Hindlimb muscle (tissue), 1 donor: Measurements from ENCODE around the gene TTI1. TPM values are rescaled to one million over a fixed set of nuclear protein-coding genes. Genes with fewer than 3 reads are reported as not detected.
"Not testable (repeated sequence)": the region's sequence is repeated elsewhere in the genome, so short reads cannot be mapped to it uniquely, and the experiment has no call there.

ENCODE experiments used
- DNase-seq: peaks from one replicate; pipeline ENCODE4 v3.0.0-alpha.2; 2013
- polyA plus RNA-seq: library from polyadenylated mRNA; unstranded; fragments of 120-200 nt; gene quantifications from one replicate; pipeline ENCODE4 v1.2.1, GENCODE V29; 2013; ENCODE audit not compliant: insufficient read length

TTI1 gene
- polyA plus RNA-seq, 1 donor = 17.4 TPM

- no peak for DNase-seq
Observed at GRCh38 chr20:38054647-38055046, 21.4 kb upstream of the TTI1 start.

GRCh38 chr20:38052870-38053269 is 19.6 kb upstream of the TTI1 start:
- DNase-seq = no peak

DNA sequence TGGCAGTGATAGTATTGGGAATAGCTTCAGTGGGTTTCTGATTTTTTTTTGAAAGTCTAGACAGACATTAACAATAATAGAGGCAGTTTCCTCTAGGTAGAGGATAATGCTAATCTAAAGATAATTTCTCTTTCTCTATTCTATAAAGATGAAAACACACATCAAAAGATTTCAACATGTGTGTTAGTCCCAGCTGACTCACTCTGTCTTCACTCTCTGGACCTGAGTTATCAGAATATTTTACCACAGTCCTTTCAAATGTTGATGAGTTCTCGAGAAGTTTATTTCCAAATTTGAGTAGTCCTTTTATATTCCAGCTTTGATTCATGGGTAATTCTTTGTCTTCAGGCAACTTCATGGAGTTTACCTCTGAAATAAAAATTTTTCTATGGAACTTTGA is 17.4 kb upstream of the TTI1 start:
- no peak for DNase-seq

DNA sequence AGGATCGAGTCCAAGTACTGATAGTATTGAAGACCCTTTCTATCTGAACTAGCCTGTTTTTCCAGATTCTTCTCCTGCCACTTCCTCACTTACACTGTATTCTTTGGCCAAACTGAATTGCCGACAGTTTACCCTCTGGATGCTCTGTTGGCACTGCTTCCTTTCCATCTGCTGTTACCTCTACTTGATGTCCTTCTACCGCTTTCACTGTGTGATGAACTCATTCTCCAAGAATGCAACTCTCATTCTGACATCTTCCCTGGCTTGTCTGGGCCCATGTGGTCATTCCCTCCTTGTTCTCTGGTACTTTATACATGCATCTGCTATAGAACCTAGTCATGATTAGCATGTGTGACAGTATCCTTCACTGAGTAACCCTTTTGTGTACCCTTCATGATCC is 16.5 kb upstream of the TTI1 start:
- DNase-seq = no peak

DNA sequence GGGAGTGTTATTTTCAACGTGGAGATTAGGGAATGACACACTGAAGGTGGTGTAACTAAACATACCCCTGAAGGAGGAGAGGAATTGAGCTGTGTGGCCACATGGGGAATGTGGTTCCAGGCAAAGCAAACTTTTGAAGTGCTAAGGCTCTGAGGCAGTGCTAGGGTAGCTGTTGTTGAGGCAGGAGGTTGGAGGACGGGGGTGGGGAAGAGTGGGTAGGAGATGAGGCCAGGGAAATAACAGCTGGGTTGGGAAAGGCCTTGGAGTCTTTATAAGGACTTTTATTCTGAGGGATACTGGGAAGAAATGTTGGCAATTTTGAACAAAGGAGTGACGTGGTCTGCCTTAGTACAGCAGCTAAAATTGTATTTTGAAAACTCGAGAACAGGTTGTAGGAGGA is 13.3 kb upstream of the TTI1 start:
- no peak for DNase-seq

- no peak for DNase-seq
Observed at GRCh38 chr20:38044685-38045084, 11.4 kb upstream of the TTI1 start.

GRCh38 chr20:38043512-38044300 is 10.4 kb upstream of the TTI1 start:
- no peak for DNase-seq

DNA sequence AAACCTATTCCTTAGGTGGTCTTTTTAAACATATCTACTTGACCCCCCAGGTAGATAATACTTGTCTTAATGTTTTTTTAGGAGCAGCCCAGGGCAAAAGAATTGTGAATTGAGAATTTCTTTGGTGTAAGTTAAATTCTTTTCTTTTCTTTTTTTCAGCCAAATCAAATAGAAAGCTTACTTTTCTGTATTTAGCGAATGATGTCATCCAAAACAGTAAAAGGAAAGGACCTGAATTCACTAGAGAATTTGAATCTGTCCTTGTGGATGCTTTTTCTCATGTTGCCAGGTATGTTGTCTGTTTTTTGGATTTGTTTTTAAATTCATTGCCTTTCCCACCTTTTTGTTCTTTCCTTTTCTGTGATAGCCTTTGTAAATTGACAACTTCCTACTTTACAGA is 7.0 kb upstream of the TTI1 start:
- no peak for DNase-seq

DNA sequence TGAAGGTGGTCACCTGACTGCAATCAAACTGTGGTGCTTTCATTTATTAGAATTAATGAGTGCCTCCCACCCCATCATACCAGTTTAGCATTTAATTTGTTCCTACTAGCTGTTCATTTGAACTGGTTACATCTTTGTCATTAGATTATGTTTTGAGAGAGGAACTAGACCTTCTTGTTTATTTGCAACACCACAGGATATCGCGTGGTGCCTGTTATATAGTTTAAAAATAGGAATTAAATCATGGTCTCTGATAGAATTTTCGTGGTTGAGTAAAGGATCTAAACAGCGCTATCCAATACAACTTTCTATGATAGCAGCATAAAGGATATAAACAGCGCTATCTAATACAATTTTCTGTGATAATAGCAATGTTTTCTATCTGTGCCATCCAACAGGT is 3.1 kb upstream of the TTI1 start:
- DNase-seq = no peak

DNA sequence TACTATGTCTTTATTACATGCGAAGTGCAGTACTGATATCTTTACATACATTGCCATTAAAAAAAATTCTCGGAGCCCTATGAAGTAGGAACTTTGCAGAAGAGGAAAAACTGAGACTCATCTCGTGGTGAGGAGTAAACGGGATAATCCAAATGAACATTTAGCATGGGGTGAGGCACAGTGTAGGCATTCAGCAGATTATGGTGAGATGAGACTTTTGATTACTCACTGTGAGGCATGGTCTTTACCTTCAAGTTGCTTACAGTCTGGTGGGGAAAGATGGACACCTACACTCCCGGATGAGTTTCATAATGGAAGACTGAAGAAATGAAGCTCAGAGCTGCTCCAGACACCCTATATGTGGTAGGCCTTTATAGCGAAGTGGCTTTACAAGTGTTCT is 1.7 kb upstream of the TTI1 start:
- DNase-seq = no peak

DNA sequence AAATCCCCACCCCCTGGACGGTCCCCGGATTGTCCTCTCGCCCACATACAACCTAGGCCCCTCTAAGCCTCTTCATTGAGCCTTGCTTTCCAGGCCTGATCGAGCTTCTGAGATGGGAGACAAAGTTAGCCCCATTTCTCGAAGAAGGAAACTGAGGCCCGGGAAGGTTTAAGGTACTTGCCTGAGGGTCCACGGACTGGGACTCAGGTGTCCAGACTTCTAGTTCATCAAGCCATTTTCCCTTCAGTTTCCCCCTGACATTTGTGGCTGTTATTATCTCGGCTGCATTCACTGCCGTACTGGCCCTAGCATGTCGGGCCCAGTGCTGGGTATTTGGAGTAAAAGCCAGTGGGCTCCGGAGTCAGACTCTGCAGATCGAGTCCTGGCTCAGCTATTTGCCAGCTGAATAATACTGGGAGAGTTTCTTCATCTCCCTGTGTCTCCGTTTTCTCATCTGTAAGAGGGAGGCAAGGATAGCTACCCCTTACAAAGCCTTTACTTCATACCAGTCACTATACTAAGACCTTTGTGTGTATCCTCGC is 923 bp upstream of the TTI1 start:
- DNase-seq = no peak

DNA sequence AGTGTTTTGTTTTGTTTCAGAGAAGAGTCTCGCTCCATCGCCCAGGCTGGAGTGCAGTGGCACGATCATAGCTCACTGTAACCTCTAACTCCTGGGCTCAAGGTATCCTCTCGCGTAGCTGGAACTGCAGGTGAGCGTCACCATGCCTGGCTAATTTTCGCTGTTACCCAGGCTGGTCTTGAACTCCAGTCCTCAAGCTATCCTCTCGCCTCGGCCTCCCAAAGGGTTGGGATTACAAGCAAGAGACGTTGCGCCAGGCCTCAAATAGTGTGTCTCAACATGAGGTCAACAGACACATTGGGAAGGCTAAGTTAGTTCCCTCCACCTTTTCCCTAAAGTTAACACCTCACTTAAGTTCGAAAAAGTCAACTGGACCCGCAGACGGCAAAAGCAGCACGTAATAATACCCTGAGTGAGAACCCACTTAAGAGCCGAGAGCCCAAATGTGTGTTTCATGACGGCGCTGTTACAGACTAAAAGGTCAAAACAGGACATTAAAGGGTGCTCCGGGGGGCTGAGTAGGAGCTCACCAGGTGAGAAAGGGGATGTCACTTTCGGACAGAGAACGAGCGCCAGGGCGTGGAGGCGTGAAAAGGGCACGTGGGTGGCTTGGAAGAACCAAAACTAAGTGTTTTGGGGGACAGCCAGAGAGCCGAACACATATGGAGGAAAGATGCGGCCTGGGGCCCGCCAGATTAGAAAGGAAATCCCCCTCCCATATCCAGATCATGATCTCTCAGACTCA is 499 bp downstream of the TTI1 start:
- no peak for DNase-seq

- no peak for DNase-seq
Observed at GRCh38 chr20:38031957-38032356, 1.3 kb downstream of the TTI1 start.

DNA sequence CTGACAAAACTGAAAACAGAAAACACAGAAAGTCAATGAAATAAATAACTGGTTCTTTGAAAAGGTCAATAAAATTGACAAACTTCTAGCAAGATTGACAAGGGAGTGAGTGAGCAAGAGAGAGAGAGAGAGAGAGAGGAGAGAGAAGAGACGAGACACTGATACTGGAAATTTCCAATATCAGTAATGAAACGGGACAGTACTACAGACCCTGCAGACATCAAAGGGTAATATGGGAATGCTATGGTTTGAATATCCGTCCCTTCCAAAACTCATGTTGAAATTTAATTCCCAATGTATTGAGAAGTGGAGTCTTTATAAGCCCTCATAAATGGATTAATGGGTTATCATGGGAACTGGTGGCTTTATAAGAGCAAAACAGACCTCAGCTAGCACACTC is 3.8 kb downstream of the TTI1 start:
- DNase-seq = no peak

DNA sequence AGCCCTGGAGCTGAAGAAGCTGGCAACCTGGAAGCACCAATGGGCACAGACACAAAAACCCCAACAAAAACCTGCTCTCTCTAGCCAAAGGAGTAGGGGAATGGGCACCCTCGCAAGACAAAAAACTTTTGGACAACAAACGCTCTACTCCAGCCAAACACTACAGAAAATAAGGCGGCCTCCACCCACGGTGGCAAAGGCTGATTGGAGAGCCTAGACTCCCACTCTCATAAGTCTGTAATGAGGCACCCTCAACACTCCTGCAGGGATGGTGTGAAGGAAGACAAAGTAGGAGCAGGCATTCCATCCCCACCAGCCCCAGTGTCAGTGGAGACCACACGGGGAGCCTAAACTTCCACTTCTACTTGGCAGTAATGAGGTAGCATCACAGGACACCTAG is 8.8 kb downstream of the TTI1 start:
- DNase-seq = no peak

DNA sequence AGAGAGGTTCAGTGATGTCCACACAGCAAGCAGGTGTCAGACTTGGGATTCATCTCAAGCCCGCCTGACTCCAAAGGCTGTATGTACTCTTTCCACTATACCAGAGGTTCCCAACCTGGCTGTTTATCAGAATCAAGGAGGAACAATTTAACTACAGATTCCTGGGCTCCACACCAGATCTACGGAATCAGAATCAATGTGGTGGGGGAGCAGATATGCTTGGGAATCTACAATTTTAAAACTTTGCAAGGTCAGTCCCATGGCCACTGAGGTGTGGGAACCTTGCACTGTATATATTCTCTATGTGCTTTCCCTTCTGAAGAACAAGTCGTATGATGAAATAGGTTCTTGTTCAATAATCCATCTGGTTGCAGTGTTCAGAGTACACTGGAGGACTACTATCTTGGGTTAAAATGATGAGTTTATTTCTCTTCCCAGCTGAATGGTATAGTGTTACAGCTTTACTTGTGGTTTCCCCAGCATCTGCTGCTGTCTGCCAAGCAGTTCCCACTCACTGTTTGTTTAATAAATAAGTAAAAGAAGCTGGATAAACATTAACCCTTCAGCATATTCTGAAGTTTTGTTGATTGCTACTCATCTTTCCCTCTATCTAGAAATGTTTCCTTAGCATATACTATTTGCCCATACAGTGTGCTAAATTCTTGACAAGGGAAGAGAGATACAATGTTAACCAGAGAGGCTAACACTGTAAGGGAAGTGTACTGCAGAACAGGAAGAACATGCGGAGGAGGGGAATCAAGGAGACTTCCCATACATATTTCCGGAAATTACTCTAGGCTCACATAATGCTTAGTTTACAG is 9.9 kb downstream of the TTI1 start:
- no peak for DNase-seq

- no peak for DNase-seq
Observed at GRCh38 chr20:38021087-38021772, 12.0 kb downstream of the TTI1 start.

- no peak for DNase-seq
Observed at GRCh38 chr20:38018385-38018784, 14.9 kb downstream of the TTI1 start.

GRCh38 chr20:38017959-38018358 is 15.3 kb downstream of the TTI1 start:
- no peak for DNase-seq

DNA sequence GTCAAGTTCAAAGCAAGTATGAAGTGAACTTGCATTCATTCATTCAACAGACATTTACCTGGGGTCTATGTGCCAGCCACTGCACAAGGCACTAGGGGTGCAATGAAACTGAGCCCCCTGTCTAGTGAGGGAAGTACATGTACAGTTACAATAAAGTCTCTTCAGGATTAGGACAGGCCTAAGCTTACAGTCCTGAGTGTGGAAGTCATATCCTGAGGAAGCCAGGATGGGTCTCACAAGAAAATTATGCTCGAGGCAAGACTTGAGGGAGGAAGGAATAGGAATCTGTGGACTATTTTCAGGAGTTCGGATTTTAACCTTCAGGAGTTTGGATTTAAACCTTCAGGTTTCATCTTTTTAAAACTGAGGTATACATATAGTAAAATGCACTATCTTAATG is 19.4 kb downstream of the TTI1 start:
- DNase-seq = no peak

GRCh38 chr20:38012332-38012731 is 20.9 kb downstream of the TTI1 start:
- DNase-seq = no peak

DNA sequence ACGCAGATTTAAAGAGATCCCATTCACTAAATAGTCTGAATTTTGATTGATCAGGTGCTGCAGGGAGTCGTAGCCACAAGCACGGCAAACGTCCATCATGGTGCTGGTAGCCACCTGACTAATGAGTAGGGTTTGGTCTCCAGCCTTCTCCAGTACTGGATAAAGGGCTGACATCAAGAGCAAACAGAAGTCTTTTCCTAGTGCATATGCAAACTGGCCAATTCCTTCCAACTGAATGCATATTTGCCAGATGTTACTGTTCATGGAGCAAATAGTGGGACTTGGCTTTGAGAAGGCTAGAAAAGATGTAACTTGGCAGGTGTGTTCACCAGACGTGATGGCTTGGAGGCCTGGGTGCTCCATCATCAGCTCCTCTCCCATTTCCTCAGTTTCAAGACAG is 21.6 kb downstream of the TTI1 start:
- no peak for DNase-seq

- DNase-seq = not testable (repeated sequence)
Observed at GRCh38 chr20:38009416-38009815, 23.8 kb downstream of the TTI1 start.
